ENCODE measurements around the gene QRICH1. TPM values are rescaled to one million over a fixed set of nuclear protein-coding genes. Genes with fewer than 3 reads are reported as not detected.

QRICH1 gene
- total and polyA plus RNA-seq, 2 of the 4 experiments (the other 2 are of a cell fraction) = 62.7 to 77.3 TPM

DNA sequence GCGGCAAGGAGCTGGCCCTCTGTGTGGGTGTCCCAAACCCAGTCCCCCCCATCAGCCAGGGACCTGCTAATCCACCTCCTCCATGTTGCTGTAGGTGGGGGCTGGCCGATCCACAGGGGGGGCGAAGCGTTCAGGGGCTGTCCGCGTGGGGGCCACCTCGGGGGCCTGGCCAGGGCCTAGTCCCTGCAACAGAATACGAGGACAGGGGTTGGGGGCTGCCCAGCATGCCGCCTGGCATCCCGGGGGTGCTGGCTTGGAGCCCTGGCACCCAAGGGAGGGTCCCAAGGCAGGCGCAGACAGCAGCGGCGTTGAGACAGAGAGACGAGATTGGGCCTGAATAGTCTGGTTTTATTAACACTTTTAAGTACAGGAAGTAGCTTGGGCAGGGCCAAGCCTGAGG, 14.5 kb upstream of the QRICH1 start:
- Histone ChIP-seq H3K4me2 (ENCODE audit: low read depth, low read length) (no peak overlapping the region), H3K4me3 (ENCODE audit: insufficient read depth, low read depth, low read length) (no peak overlapping the region), H4K91ac (ENCODE audit: insufficient read depth, low read depth, low read length) (no peak overlapping the region), H2BK120ac (ENCODE audit: low read depth, low read length) (no peak overlapping the region), H4K20me1 (ENCODE audit: insufficient read depth, low read length) (no peaks in the 10 kb centered on the region), H3K9me1 (ENCODE audit: insufficient read depth, low read length) (peaks cover 16% of the 10 kb centered on the region), H4K8ac (ENCODE audit: low read depth in 2 of 2, low read length in 2 of 2) (no peak overlapping the region), H3K23ac (ENCODE audit: low read depth, low read length) (no peak overlapping the region), H2BK15ac (ENCODE audit: low read depth, low read length) (no peak overlapping the region), H2BK5ac (ENCODE audit: low read depth, low read length, poor library complexity, severe bottlenecking) (no peak overlapping the region), H3K56ac (ENCODE audit: extremely low read depth, insufficient read depth, low read length) (no peak overlapping the region), H3K27me3 (ENCODE audit: control insufficient read depth, insufficient read depth, low read length) (no peaks in the 10 kb centered on the region), H2AK9ac (replicated peaks; ENCODE audit: low read depth, low read length, poor library complexity) (no peak overlapping the region), H4K5ac (ENCODE audit: low read depth, low read length) (no peak overlapping the region), H3K4me1 (ENCODE audit: control insufficient read depth, insufficient read depth, low read length) (peaks cover 9% of the 10 kb centered on the region), H3K4ac (ENCODE audit: low read depth, low read length) (no peak overlapping the region), H2BK20ac (ENCODE audit: low read depth, low read length) (no peak overlapping the region), H2AK5ac (ENCODE audit: low read depth, low read length) (no peak overlapping the region), H3K18ac (ENCODE audit: low read depth, low read length) (no peak overlapping the region), H3K36me3 (ENCODE audit: control insufficient read depth, insufficient read depth, low read length) (peaks cover 53% of the 10 kb centered on the region), H3K9ac (ENCODE audit: low read depth, low read length) (no peak overlapping the region), H3K14ac (replicated peaks; ENCODE audit: low read depth, low read length) (no peak overlapping the region), H3K79me1 (ENCODE audit: low read depth in 1 of 2, low read length in 2 of 2) (peaks cover 23 to 27% of the 10 kb centered on the region in 2 experiments), H3K9me3 (ENCODE audit: control insufficient read depth, insufficient read depth, low read length) (no peaks in the 10 kb centered on the region), H2AFZ (replicated peaks; ENCODE audit: low read length, poor library complexity) (no peak overlapping the region), H3K27ac (ENCODE audit: insufficient read depth, low read length) (no peak overlapping the region)
- no peak for DNase-seq
- ChIA-PET CTCF (no interaction called here), POLR2A (ENCODE audit: unreplicated experiment) (no interaction called here)
- BruUV-seq (replicated peaks) = no TSS peak
- intact Hi-C loops (cut with micrococcal nuclease) (no loop called here), in situ Hi-C loops (cut with MboI; ENCODE audit: low sequenced_read_pairs) (no loop called here), dilution Hi-C loops (cut with HindIII; ENCODE audit: low sequenced_read_pairs, unreplicated experiment) (no loop called here)
- 90% methylated on average over 7 of the region's 14 CpGs; no CpG with 5 or more reads in 1 of the 2 experiments for WGBS, 2 experiments (ENCODE audit: extremely low coverage in 2 of 2, insufficient read length in 1 of 2)
- TF ChIP-seq MAZ (IDR thresholded peaks at IDR 0.05; ENCODE audit: borderline replicate concordance, low read depth, low read length) (no peak), MXI1 (IDR thresholded peaks at IDR 0.05; ENCODE audit: borderline replicate concordance, low read depth, low read length) (no peak), SMC3 (IDR thresholded peaks at IDR 0.05; ENCODE audit: low read depth, low read length) (no peak), RCOR1 (IDR thresholded peaks at IDR 0.05; ENCODE audit: insufficient replicate concordance, low read length) (no peak), POLR2A (IDR thresholded peaks at IDR 0.05; ENCODE audit: low read depth, low read length) (no peak), MAFK (IDR thresholded peaks at IDR 0.05; ENCODE audit: low read depth, low read length) (no peak), NFE2L2 (IDR thresholded peaks at IDR 0.05; ENCODE audit: low read depth, low read length) (no peak), CHD1 (IDR thresholded peaks at IDR 0.05; ENCODE audit: low read depth, low read length) (no peak), BHLHE40 (IDR thresholded peaks at IDR 0.05; ENCODE audit: low read depth, low read length) (no peak), CEBPB (IDR thresholded peaks at IDR 0.05; ENCODE audit: low read depth, low read length) (no peak), RAD21 (IDR thresholded peaks at IDR 0.05; ENCODE audit: low read length) (no peak), FOS (IDR thresholded peaks at IDR 0.05; ENCODE audit: low read depth, low read length) (no peak), RFX5 (IDR thresholded peaks at IDR 0.05; ENCODE audit: low read depth, low read length) (no peak)
- TF ChIP-seq, protein P1, sequence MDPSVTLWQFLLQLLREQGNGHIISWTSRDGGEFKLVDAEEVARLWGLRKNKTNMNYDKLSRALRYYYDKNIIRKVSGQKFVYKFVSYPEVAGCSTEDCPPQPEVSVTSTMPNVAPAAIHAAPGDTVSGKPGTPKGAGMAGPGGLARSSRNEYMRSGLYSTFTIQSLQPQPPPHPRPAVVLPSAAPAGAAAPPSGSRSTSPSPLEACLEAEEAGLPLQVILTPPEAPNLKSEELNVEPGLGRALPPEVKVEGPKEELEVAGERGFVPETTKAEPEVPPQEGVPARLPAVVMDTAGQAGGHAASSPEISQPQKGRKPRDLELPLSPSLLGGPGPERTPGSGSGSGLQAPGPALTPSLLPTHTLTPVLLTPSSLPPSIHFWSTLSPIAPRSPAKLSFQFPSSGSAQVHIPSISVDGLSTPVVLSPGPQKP (IDR thresholded peaks at IDR 0.05; ENCODE audit: borderline replicate concordance, low read depth, low read length) = no peak
- TF ChIP-seq, protein P2, sequence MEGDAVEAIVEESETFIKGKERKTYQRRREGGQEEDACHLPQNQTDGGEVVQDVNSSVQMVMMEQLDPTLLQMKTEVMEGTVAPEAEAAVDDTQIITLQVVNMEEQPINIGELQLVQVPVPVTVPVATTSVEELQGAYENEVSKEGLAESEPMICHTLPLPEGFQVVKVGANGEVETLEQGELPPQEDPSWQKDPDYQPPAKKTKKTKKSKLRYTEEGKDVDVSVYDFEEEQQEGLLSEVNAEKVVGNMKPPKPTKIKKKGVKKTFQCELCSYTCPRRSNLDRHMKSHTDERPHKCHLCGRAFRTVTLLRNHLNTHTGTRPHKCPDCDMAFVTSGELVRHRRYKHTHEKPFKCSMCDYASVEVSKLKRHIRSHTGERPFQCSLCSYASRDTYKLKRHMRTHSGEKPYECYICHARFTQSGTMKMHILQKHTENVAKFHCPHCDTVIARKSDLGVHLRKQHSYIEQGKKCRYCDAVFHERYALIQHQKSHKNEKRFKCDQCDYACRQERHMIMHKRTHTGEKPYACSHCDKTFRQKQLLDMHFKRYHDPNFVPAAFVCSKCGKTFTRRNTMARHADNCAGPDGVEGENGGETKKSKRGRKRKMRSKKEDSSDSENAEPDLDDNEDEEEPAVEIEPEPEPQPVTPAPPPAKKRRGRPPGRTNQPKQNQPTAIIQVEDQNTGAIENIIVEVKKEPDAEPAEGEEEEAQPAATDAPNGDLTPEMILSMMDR (conservative IDR thresholded peaks at IDR 0.05; ENCODE audit: low read depth, low read length) = no peak
- TF ChIP-seq, protein P3, sequence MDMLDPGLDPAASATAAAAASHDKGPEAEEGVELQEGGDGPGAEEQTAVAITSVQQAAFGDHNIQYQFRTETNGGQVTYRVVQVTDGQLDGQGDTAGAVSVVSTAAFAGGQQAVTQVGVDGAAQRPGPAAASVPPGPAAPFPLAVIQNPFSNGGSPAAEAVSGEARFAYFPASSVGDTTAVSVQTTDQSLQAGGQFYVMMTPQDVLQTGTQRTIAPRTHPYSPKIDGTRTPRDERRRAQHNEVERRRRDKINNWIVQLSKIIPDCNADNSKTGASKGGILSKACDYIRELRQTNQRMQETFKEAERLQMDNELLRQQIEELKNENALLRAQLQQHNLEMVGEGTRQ (IDR thresholded peaks at IDR 0.05; ENCODE audit: low read depth, low read length) = no peak
- no peak for ATAC-seq (ENCODE audit: low read depth)
